DND-41 (cell line): ENCODE results near the gene PRPH2.

Source experiments
- ATAC-seq: fragments of 200-7000 bp; cut with Tn5 transposase; 3 replicates; pipeline ENCODE4 v1.9.1; 2021; ENCODE audit warnings: low read depth; ENCODE audit not compliant: insufficient read depth
- DNase-seq: peaks from one replicate; pipeline ENCODE4 v3.0.0-alpha.2; 2020
- H2AFZ ChIP-seq: 2 replicates; pipeline ENCODE4 v1.6.0; 2012; ENCODE audit warnings: low read depth, low read length
- H3K27ac ChIP-seq: 2 replicates; pipeline ENCODE4 v1.5.1; 2012; ENCODE audit warnings: low read length, inconsistent platforms
- H3K27me3 ChIP-seq: fragments of 200-600 bp; sonication (generic); 2 replicates; pipeline ENCODE4 v1.6.0; 2012; ENCODE audit warnings: low read length, mild to moderate bottlenecking, inconsistent platforms; ENCODE audit not compliant: insufficient read depth, poor library complexity
- H3K36me3 ChIP-seq: 2 replicates; pipeline ENCODE4 v1.5.1; 2012; ENCODE audit warnings: low read length, inconsistent platforms; ENCODE audit not compliant: insufficient read depth
- H3K4me1 ChIP-seq: 2 replicates; pipeline ENCODE4 v1.5.1; 2012; ENCODE audit warnings: mild to moderate bottlenecking, low read length; ENCODE audit not compliant: insufficient read depth
- H3K4me2 ChIP-seq: 2 replicates; pipeline ENCODE4 v1.6.0; 2012; ENCODE audit warnings: mild to moderate bottlenecking, moderate library complexity, low read length, inconsistent platforms; ENCODE audit not compliant: insufficient read depth
- H3K4me3 ChIP-seq, 2 experiments: fragments of 200-600 bp in 1 of 2; shearing (Covaris generic) in 1 of 2; 2 replicates each; pipeline ENCODE4 v1.5.1; 2012 to 2016; ENCODE audit warnings: inconsistent platforms in 2 of 2, low read length in 2 of 2, mild to moderate bottlenecking in 2 of 2, low read depth in 1 of 2, moderate library complexity in 1 of 2
- H3K79me2 ChIP-seq: 2 replicates; pipeline ENCODE4 v1.6.0; 2012; ENCODE audit warnings: low read length, inconsistent platforms; ENCODE audit not compliant: insufficient read depth
- H3K9ac ChIP-seq: 2 replicates; pipeline ENCODE4 v1.6.0; 2012; ENCODE audit warnings: low read depth, mild to moderate bottlenecking, inconsistent platforms, low read length, moderate library complexity
- H3K9me3 ChIP-seq: 2 replicates; pipeline ENCODE4 v1.5.1; 2012; ENCODE audit warnings: low read length, moderate library complexity, mild to moderate bottlenecking, inconsistent platforms; ENCODE audit not compliant: insufficient read depth, severe bottlenecking
- H4K20me1 ChIP-seq: 2 replicates; pipeline ENCODE4 v1.6.0; 2012; ENCODE audit warnings: low read length; ENCODE audit not compliant: insufficient read depth
- CTCF ChIP-seq: IDR thresholded peaks from 2 replicates; pipeline ENCODE4 v1.5.1; 2012; ENCODE audit warnings: borderline replicate concordance, low read length, moderate library complexity, mild to moderate bottlenecking; ENCODE audit not compliant: poor library complexity, severe bottlenecking; ENCODE audit errors: extremely low read depth
- EZH2 ChIP-seq: IDR thresholded peaks from 3 replicates; pipeline ENCODE4 v1.6.1; 2012; ENCODE audit warnings: borderline replicate concordance, low read depth, mild to moderate bottlenecking, moderate library complexity, low read length, inconsistent platforms; ENCODE audit not compliant: severe bottlenecking

The PRPH2 gene

GRCh38 chr6:42758756-42759430 is 36.5 kb upstream of the PRPH2 start:
- H3K4me3 ChIP-seq = no peak overlapping the region
- ATAC-seq = no peak
- H3K9me3 ChIP-seq = no peaks in the 10 kb centered on the region
- H3K79me2 ChIP-seq = no peaks in the 10 kb centered on the region
- H2AFZ ChIP-seq = no peak overlapping the region
- H3K9ac ChIP-seq = no peak overlapping the region
- H4K20me1 ChIP-seq = no peaks in the 10 kb centered on the region
- no peak overlapping the region for H3K4me2 ChIP-seq
- H3K36me3 ChIP-seq = no peaks in the 10 kb centered on the region
- TF ChIP-seq CTCF (no peak), EZH2 (no peak)
- H3K4me1 ChIP-seq = no peaks in the 10 kb centered on the region
- no peak overlapping the region for H3K27ac ChIP-seq
- no peak for DNase-seq
- H3K27me3 ChIP-seq = no peaks in the 10 kb centered on the region

GRCh38 chr6:42756722-42757121 is 34.3 kb upstream of the PRPH2 start:
- peak; percentile 58; the same call in 1 of the 3 replicates for ATAC-seq
- Histone ChIP-seq H3K36me3 (no peaks in the 10 kb centered on the region), H4K20me1 (no peaks in the 10 kb centered on the region), H3K27me3 (no peaks in the 10 kb centered on the region), H3K79me2 (no peaks in the 10 kb centered on the region), H3K4me1 (no peaks in the 10 kb centered on the region), H3K27ac (no peak overlapping the region), H3K4me3 (no peak overlapping the region), H3K9me3 (no peaks in the 10 kb centered on the region), H2AFZ (no peak overlapping the region), H3K4me2 (no peak overlapping the region), H3K9ac (no peak overlapping the region)
- peak; percentile 30 for DNase-seq
- TF ChIP-seq EZH2 (no peak), CTCF (no peak)

- H3K79me2 ChIP-seq = no peaks in the 10 kb centered on the region
- H3K36me3 ChIP-seq = no peaks in the 10 kb centered on the region
- H3K27ac ChIP-seq = no peak overlapping the region
- no peak overlapping the region for H2AFZ ChIP-seq
- DNase-seq (no peak), ATAC-seq (no peak)
- TF ChIP-seq CTCF = no peak
- no peak for TF ChIP-seq EZH2
- no peak overlapping the region for H3K4me3 ChIP-seq
- H3K9me3 ChIP-seq = no peaks in the 10 kb centered on the region
- no peaks in the 10 kb centered on the region for H3K27me3 ChIP-seq
- H4K20me1 ChIP-seq = no peaks in the 10 kb centered on the region
- no peaks in the 10 kb centered on the region for H3K4me1 ChIP-seq
- no peak overlapping the region for H3K9ac ChIP-seq
- H3K4me2 ChIP-seq = no peak overlapping the region
Measured at GRCh38 chr6:42754759-42755158, 32.4 kb upstream of the PRPH2 start.
